ENCODE measurements around the gene ETNK2. TPM values are rescaled to one million over a fixed set of nuclear protein-coding genes. Genes with fewer than 3 reads are reported as not detected.

Gene ETNK2
- total and polyA plus RNA-seq, 7 donors = 0.62 to 1.7 (median 1.2) TPM

- peaks cover 0 to 4% (median 0%) of the 10 kb centered on the region in 3 donors for H3K27me3 ChIP-seq (ENCODE audit: insufficient read depth in 3 of 3, low read length in 2 of 3)
- H3K4me1 ChIP-seq = no peaks in the 10 kb centered on the region
- DNase-seq = no peak
- no peak overlapping the region for H3K27ac ChIP-seq
- WGBS, 3 donors = 61 to 76% (median 71%) methylated on average over 4 of the region's 4 CpGs
- TF ChIP-seq CTCF (IDR thresholded peaks at IDR 0.05) = no peak
- no peak overlapping the region for H3K4me3 ChIP-seq
- H3K36me3 ChIP-seq (ENCODE audit: insufficient read depth in 1 of 2, low read depth in 1 of 2) = no peaks in the 10 kb centered on the region
- H3K9me3 ChIP-seq = no peaks in the 10 kb centered on the region
- intact Hi-C loops (cut with DNase I) = no loop called here
- ATAC-seq = no peak
These were observed 6.8 kb downstream of the ETNK2 start for GRCh38 chr1:204145033-204145504.

GRCh38 chr1:204143276-204144041 lies 8.4 kb downstream of the ETNK2 start:
- no peak overlapping the region for H3K27ac ChIP-seq
- H3K36me3 ChIP-seq (ENCODE audit: insufficient read depth in 1 of 2, low read depth in 1 of 2) = no peaks in the 10 kb centered on the region
- no peak for DNase-seq
- no peaks in the 10 kb centered on the region for H3K4me1 ChIP-seq
- H3K4me3 ChIP-seq = no peak overlapping the region
- intact Hi-C loops (cut with DNase I) = no loop called here
- no peak for TF ChIP-seq CTCF (IDR thresholded peaks at IDR 0.05)
- ATAC-seq = no peak
- 79 to 87% (median 82%) methylated on average over 14 of the region's 14 CpGs for whole genome bisulfite sequencing, 3 donors
- H3K9me3 ChIP-seq = no peaks in the 10 kb centered on the region
- peaks cover 0 to 4% (median 0%) of the 10 kb centered on the region in 3 donors for H3K27me3 ChIP-seq (ENCODE audit: insufficient read depth in 3 of 3, low read length in 2 of 3)

GRCh38 chr1:204142032-204142974 lies 9.5 kb downstream of the ETNK2 start:
- Histone ChIP-seq H3K27ac (no peak overlapping the region), H3K4me1 (no peaks in the 10 kb centered on the region), H3K4me3 (no peak overlapping the region), H3K27me3 (ENCODE audit: insufficient read depth in 3 of 3, low read length in 2 of 3) (peaks cover 0 to 4% (median 0%) of the 10 kb centered on the region in 3 donors), H3K9me3 (no peaks in the 10 kb centered on the region), H3K36me3 (ENCODE audit: insufficient read depth in 1 of 2, low read depth in 1 of 2) (no peaks in the 10 kb centered on the region)
- DNase-seq (no peak), ATAC-seq (no peak)
- 86 to 87% (median 87%) methylated on average over 5 of the region's 5 CpGs for WGBS, 3 donors
- intact Hi-C loops (cut with DNase I) = no loop called here
- TF ChIP-seq CTCF (IDR thresholded peaks at IDR 0.05) = no peak

- H3K27me3 ChIP-seq (ENCODE audit: insufficient read depth in 3 of 3, low read length in 2 of 3) = no peaks in the 10 kb centered on the region
- 85 to 89% (median 85%) methylated on average over 3 of the region's 3 CpGs for WGBS, 3 donors
- no peak for TF ChIP-seq CTCF (IDR thresholded peaks at IDR 0.05)
- ATAC-seq (no peak), DNase-seq (no peak)
- H3K4me1 ChIP-seq = no peaks in the 10 kb centered on the region
- H3K9me3 ChIP-seq = no peaks in the 10 kb centered on the region
- no peaks in the 10 kb centered on the region for H3K36me3 ChIP-seq (ENCODE audit: insufficient read depth in 1 of 2, low read depth in 1 of 2)
- H3K27ac ChIP-seq = no peak overlapping the region
- intact Hi-C loops (cut with DNase I) = no loop called here
- no peak overlapping the region for H3K4me3 ChIP-seq
These were observed 10.7 kb downstream of the ETNK2 start for GRCh38 chr1:204141131-204141530.
